NCI-H2227 treated with DMSO at 0.1 percent for 48 hours (cell line): Measurements from ENCODE around the gene FARS2.

ENCODE experiments used
- DNase-seq: peaks from one replicate; lab custom pipeline; 2025; lab: John Stamatoyannopoulos, UW

The FARS2 gene

GRCh38 chr6:5468586-5468985 lies 207.3 kb downstream of the FARS2 start:
- DNase-seq = no peak

DNA sequence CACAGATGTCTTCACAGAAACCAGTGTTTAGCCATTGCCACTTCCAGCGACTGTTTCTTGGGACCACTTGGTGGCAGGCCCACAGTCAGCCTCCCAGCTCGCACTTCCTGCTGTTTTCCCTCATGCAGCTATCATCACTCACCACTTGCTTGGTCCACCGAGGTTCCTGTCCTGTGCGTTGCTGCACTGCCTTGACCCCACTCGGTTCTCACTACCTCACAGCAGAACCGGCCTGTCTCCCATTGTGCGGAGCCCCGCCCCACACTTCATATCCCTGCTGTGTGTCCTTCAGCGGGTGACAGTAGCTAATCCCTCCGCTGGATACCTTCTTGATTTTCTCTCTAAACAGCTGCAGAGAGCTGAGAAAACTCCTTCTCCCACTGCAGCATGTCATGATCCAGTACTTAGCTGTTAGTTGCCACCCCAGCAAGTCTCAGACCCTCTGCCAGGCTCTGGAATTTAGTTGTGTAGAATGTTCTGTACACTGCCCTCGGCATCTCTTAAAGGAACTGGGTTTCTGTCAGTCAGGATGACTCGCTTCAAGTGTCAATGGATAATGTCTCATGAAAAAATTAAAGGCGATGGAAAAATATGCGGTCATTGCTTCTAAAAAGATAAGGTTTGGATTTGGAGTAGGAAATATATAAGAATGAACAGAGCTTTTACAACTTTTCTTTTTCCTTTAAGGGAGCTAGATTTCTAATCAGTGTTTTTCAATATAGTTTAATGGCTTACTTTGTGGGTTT lies 208.0 kb downstream of the FARS2 start:
- peak; percentile 23 for DNase-seq

GRCh38 chr6:5471044-5471443 lies 209.7 kb downstream of the FARS2 start:
- peak; percentile 78 for DNase-seq

- DNase-seq = peak; percentile 79
Measured at GRCh38 chr6:5471637-5472398, 210.5 kb downstream of the FARS2 start.

DNA sequence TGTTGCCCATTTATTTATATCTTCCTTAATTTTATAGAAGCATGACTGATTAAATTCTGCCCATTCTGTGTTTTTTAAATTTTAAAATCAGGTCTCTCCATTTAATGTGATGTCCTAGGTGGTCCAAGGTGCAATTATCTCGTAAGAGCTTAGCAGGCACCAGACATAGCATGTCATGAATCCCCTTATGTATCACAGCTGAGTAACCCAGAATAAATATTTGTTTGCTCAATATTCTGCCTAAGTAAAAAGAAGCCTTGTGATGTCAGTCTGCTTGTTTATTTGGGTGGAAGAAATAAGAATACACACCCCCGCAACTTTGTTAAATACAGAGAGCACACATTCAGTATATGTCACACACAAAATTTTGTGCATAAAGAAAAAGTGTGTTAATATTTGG lies 211.3 kb downstream of the FARS2 start:
- DNase-seq = no peak

GRCh38 chr6:5475779-5476178 lies 214.5 kb downstream of the FARS2 start:
- no peak for DNase-seq

DNA sequence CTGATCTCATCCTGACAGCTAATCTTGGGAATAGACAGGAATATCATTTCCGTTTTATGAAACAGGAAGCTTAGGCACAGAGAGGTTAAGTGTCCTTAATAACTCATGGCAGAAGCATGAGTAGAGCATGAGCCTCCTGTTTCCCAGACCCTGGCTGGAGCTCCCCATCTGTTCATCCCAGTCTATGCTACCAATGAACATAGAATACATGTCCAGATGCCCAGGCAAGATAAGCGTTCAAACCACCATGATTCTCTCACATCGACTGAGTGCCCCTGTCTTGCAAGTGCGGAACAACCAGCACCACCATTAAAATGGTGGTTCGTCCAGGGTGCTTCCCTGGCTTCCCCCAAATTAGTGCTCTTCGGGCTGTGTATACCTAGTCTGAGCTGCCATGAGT lies 217.1 kb downstream of the FARS2 start:
- DNase-seq = no peak

GRCh38 chr6:5481033-5481432 lies 219.7 kb downstream of the FARS2 start:
- peak; percentile 88 for DNase-seq

DNA sequence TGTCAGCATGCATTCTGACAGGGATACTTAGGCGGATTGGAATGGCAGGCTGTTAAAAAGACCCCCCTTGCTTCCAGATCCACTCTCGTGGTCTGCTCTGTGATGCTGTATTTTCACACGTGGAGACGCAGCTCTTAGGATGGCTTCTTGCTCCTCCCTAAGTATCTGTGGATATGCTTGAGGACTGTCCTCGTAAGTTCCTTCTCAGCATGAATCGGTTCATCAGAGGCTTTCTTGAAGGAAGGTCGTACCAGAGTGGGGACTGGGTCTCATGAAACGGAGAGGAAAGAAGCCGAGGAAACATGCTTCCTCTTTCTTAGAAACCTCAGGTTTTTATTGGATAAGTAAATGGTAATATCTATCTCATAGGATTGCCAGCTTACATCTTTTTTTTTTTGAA lies 220.4 kb downstream of the FARS2 start:
- peak; percentile 14 for DNase-seq

- DNase-seq = no peak
Measured at GRCh38 chr6:5482619-5483018, 221.3 kb downstream of the FARS2 start.

DNA sequence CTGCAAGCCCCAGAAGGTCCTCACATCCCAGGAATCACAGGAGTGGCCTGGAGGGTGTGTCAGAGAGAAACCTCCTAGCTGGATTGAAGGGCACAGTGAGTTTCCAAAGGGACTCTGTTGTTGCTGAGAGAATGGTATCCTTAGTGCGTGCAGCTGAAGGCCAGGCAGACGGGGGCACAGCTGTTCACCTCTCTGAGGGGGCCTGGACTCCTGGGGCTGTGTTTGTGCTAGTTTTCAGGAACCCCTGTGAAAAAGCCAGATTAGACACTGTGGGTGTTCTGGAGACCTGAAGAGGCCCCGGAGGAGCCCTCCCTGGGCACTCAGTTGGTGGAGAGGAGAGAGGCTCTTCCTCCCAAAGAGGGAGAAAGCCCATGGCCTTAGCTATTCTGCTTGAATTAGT lies 223.4 kb downstream of the FARS2 start:
- DNase-seq = no peak

GRCh38 chr6:5486214-5486613 lies 224.9 kb downstream of the FARS2 start:
- no peak for DNase-seq

DNA sequence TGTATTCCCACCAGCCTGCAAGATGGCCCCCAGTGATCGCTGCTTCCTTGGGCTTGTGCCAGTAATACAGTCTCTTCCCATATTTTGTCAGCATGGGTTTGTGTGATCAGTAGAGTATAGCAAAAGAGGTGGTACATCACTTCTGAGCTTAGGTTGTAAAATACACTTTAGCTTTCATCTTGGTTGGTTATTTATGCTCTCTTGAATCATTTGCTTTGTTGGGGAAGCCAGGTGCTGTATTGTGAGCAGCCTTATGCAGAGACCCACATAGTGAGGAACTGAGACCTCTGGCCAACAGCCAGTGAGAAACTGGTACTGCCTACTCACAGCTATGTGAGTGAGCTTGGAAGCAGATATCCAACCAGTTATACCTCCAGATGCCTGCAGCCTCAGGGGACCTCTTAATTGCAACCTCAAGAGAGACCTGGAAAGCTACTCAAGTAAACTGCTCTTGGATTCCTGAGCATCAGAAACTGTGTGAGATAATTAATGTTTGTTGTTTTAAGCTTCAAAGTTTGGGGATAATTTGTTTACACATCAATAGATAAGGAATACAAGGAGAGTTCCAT lies 229.3 kb downstream of the FARS2 start:
- DNase-seq = no peak

- DNase-seq = no peak
Measured at GRCh38 chr6:5492356-5492755, 231.0 kb downstream of the FARS2 start.

DNA sequence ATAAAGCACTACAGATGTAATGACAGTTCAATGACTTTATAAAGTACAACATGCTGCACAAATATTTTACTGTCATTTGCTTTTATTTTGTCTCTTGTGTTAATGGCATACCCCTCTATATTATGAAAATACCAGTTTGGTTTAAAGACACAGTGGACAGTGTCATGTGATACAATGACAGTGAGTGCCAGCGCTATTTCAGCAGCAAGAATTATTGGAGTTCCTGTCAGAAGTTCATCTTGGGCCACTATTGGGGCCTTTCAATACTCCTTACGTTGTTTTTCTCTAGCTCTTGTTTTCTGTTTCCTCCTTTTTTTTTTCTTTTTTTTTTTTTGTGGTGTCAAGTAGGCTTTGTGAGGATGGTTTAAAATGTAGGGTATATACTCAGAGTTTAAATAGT lies 232.5 kb downstream of the FARS2 start:
- no peak for DNase-seq

DNA sequence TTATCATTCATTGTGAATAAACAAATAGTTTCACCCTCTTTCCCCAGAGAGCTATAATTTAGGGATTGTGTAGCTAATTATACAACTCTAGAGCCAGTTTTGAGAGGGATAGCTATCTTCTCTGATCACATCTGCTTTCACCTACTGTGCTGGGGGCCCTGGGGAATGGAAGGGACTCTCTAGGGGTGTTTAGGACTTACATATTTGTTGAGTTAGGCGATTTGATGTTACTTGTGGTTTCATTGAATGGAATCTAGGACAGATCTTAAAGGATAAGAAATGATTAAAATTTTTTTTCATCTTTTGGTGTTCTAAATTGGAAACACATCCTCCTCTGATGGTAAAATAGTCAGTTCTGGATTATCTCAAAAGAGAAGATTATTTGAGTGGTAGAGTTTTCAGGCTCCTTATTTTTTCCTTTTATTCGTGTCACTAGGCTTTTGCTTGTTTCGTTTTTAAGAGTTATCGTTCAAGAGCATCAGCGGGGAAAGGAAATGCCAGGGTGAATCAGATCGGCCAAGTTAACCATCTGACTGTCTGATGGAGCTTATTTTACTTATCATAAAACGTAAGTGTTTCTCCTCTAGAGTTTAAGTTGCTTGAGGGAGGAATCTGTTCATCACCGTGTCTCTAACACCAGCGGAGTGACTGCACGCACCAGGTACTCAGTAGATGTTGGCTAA lies 236.7 kb downstream of the FARS2 start:
- DNase-seq = no peak

GRCh38 chr6:5498579-5498899 lies 237.2 kb downstream of the FARS2 start:
- no peak for DNase-seq

GRCh38 chr6:5499644-5500306 lies 238.5 kb downstream of the FARS2 start:
- no peak for DNase-seq

- DNase-seq = no peak
Measured at GRCh38 chr6:5501837-5502236, 240.5 kb downstream of the FARS2 start.

- DNase-seq = no peak
Measured at GRCh38 chr6:5504078-5504477, 242.8 kb downstream of the FARS2 start.

DNA sequence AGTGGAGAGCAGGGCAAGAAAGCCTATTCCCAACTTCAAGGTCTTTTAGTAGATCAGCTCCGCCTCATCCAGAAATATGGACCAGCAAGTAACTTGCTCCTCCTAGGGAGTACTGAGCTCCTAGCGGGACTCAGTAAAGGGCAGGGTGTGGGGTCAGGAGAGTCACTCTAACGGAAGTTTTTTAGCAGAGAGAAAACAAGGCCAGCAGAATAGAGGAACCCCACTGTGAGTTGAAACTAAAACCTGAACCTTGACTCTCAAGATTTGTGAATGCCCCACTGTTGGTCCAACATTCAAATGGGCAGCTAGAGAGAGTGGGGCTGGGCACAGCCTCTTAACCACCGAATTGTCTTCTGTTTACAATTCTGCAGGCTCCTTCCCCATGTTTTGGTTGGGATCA lies 244.8 kb downstream of the FARS2 start:
- no peak for DNase-seq

GRCh38 chr6:5506597-5506996 lies 245.3 kb downstream of the FARS2 start:
- no peak for DNase-seq
